Stomach (tissue), 4 donors: ENCODE measurements around the gene SPOCK2.

Experiments
- CTCF ChIP-seq, 7 experiments: fragments of 450-650 bp in 4 of 7; fragments of 200-600 bp in 3 of 7; sonication (generic) in 3 of 7; IDR thresholded peaks; one replicate each; pipeline ENCODE4 v1.5.1; 2016 to 2019; ENCODE audit warnings: antibody characterized with exemption in 7 of 7, control low read depth in 2 of 7, mild to moderate bottlenecking in 1 of 7
- POLR2AphosphoS5 ChIP-seq, 3 donors: sonication (generic); formaldehyde crosslinking; IDR thresholded peaks; one replicate each; pipeline ENCODE4 v1.6.1; 2016; ENCODE audit warnings: antibody characterized with exemption in 3 of 3

DNA sequence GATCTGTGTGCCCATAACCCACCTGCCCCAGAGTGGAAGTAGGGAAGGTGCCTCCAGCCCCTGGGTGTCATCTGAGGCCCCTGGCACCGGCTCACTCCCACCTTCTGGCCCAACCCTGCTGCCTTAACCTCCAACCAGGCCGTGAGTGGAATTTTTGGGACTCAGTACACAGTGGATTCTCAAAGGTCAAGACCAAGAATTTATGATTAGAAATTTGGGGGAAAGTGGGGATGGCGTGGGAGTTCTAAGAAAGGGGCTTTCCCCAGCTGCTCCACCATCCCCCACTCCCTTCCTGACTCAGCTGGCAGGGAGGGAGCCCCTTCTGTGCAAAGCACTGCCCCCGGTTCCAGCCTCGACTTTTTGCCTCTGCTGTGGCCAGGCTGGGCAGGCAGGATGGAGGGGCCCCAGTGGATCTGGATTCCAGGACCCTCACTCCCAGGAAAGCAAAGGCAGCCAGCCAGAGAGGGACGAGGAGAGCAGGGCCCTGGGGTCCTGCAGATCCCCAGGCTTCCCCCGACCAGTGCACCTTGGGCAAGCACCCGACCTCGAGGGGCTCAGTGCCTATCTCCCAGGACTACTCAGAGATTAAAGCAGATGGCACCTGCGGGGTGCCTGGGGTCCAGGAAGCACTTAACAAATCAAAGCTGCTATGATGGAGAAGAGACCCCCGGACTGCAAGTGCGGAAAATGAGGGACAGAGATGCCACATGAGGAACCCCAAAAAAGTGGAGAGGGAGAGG lies 12.8 kb downstream of the SPOCK2 start:
- no peak for TF ChIP-seq CTCF (IDR thresholded peaks at IDR 0.05)
- TF ChIP-seq POLR2AphosphoS5 (IDR thresholded peaks at IDR 0.05), result no peak
